Smooth muscle cell of the brain vasculature (primary cell): ENCODE results near the gene VMAC.

Source experiments
- DNase-seq: peaks from one replicate; pipeline ENCODE4 v3.0.0-alpha.2; 2012; ENCODE audit warnings: low read depth, low spot score

Gene VMAC

GRCh38 chr19:5903624-5904351 is 884 bp upstream of the VMAC start, which contains the start of gene NDUFA11:
Gene NDUFA11 (minus strand): TSS chr19:5903790. CDS start chr19:5903708, 82 bp downstream.
- DNase-seq, result peak; percentile 95

- DNase-seq, result no peak
Observed at GRCh38 chr19:5905114-5905778, 574 bp downstream of the VMAC start.

- DNase-seq, result no peak
Observed at GRCh38 chr19:5907241-5907640, 2.6 kb downstream of the VMAC start.

- no peak for DNase-seq
Observed at GRCh38 chr19:5908773-5909442, 4.2 kb downstream of the VMAC start.

GRCh38 chr19:5910638-5910907 is 5.9 kb downstream of the VMAC start:
- DNase-seq, result no peak

- DNase-seq, result no peak
Observed at GRCh38 chr19:5911366-5911765, 6.7 kb downstream of the VMAC start.

- no peak for DNase-seq
Observed at GRCh38 chr19:5913739-5914357, 9.2 kb downstream of the VMAC start, which contains the start of gene CAPS. Gene CAPS (plus strand): TSS chr19:5914254. CDS start chr19:5914407, 153 bp downstream.

GRCh38 chr19:5914358-5914774 is 9.7 kb downstream of the VMAC start:
- no peak for DNase-seq

GRCh38 chr19:5914946-5915781 is 10.5 kb downstream of the VMAC start:
- DNase-seq, result no peak

GRCh38 chr19:5915782-5916165 is 11.1 kb downstream of the VMAC start:
- no peak for DNase-seq

- DNase-seq, result no peak
Observed at GRCh38 chr19:5916181-5916708, 11.6 kb downstream of the VMAC start.

- no peak for DNase-seq
Observed at GRCh38 chr19:5917431-5918107, 12.9 kb downstream of the VMAC start.

GRCh38 chr19:5918463-5919079 is 13.9 kb downstream of the VMAC start:
- DNase-seq, result no peak

GRCh38 chr19:5921516-5922160 is 17.0 kb downstream of the VMAC start:
- DNase-seq, result no peak

GRCh38 chr19:5922161-5922545 is 17.5 kb downstream of the VMAC start:
- DNase-seq, result no peak

- no peak for DNase-seq
Observed at GRCh38 chr19:5923356-5923755, 18.7 kb downstream of the VMAC start.

GRCh38 chr19:5925830-5926427 is 21.3 kb downstream of the VMAC start:
- DNase-seq, result no peak

GRCh38 chr19:5926641-5927440 is 22.2 kb downstream of the VMAC start:
- DNase-seq, result no peak

- no peak for DNase-seq
Observed at GRCh38 chr19:5927441-5927821, 22.8 kb downstream of the VMAC start.
